Amygdala (tissue), 56 donors: ENCODE data around the gene BHMT2.

Source experiments
- DNase-seq, 56 donors: peaks; one replicate each; lab custom pipeline; 2025; lab: John Stamatoyannopoulos, UW

BHMT2 gene

GRCh38 chr5:79111960-79112702, 42.6 kb downstream of the BHMT2 start:
- no peak for DNase-seq

GRCh38 chr5:79112703-79113058, 43.1 kb downstream of the BHMT2 start:
- DNase-seq: no peak

- DNase-seq: no peak
Measured at GRCh38 chr5:79119486-79119885, 49.9 kb downstream of the BHMT2 start.

- DNase-seq: no peak
Measured at GRCh38 chr5:79120221-79120620, 50.7 kb downstream of the BHMT2 start.

GRCh38 chr5:79122973-79123372, 53.4 kb downstream of the BHMT2 start:
- DNase-seq: no peak

GRCh38 chr5:79124607-79125006, 55.0 kb downstream of the BHMT2 start:
- DNase-seq: no peak

- DNase-seq: no peak
Measured at GRCh38 chr5:79130781-79131180, 61.2 kb downstream of the BHMT2 start.

- peak in 1 of 56 donors; percentile 20 for DNase-seq
Measured at GRCh38 chr5:79133121-79133656, 63.6 kb downstream of the BHMT2 start.

- DNase-seq: peak in 45 of 56 donors; percentile 0 to 73 (median 20)
Measured at GRCh38 chr5:79133657-79134451, 64.3 kb downstream of the BHMT2 start.

DNA sequence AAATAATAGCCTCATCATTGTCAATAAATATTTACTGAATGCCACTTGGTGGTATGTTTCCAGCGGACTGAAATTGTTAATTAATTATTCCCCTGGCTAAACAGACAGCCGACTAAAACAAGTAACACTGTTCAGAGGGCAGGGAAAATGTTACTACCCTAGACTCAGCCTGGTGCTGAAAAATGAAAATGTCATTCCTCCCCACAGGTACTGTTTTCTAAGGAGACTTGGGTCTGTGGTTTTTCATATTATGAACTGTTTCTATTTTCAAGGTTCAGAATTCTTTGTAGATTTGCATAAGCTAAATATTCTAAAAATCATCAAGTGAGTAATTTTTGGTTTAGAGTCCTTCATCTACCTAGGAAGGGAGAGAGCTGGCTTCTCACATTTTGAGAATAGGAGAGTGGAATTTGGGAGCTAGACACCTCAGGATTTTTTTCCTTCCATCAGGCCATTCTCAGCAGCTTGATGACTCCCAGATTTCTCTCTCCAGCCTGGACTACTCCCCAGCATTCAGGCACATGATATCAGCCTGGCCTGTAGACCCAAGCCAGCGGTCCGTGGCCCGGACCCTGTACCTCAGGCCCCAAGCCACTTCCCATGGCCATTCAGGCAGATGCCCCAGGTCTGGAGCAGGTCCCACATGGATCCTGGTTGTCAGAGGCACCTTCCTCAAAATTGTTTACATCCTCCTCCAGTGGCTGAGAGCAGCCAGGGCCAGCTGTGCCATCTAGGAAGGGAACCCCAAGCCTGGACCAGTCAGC, 66.4 kb downstream of the BHMT2 start:
- no peak for DNase-seq

- no peak for DNase-seq
Measured at GRCh38 chr5:79136618-79137017, 67.1 kb downstream of the BHMT2 start.
